IPS DF 6.9 (cell line): ENCODE measurements around the gene COMT.
"Not testable (repeated sequence)": the region's sequence is repeated elsewhere in the genome, so short reads cannot be mapped to it uniquely, and the experiment has no call there.

ENCODE experiments used
- DNase-seq: peaks from one replicate; pipeline ENCODE4 v3.0.0-alpha.2; 2013; ENCODE audit warnings: low read depth, low spot score
- H3K27ac ChIP-seq: one replicate; pipeline ENCODE4 v1.5.1; 2013; ENCODE audit warnings: low read length, control low read depth
- H3K27me3 ChIP-seq: 2 replicates; pipeline ENCODE4 v1.6.1; 2013; ENCODE audit warnings: mild to moderate bottlenecking, low read length; ENCODE audit not compliant: control insufficient read depth, insufficient read depth
- H3K36me3 ChIP-seq: 2 replicates; pipeline ENCODE4 v1.6.1; 2013; ENCODE audit warnings: low read length; ENCODE audit not compliant: control insufficient read depth, insufficient read depth
- H3K4me1 ChIP-seq: 2 replicates; pipeline ENCODE4 v1.6.1; 2013; ENCODE audit warnings: low read length; ENCODE audit not compliant: control insufficient read depth, insufficient read depth
- H3K4me3 ChIP-seq: 2 replicates; pipeline ENCODE4 v1.5.1; 2013; ENCODE audit warnings: mild to moderate bottlenecking, low read length
- H3K9me3 ChIP-seq: 2 replicates; pipeline ENCODE4 v1.6.1; 2013; ENCODE audit warnings: low read length, inconsistent platforms; ENCODE audit not compliant: control insufficient read depth, insufficient read depth
- WGBS: extraction: QIAGEN DNeasy Blood & Tissue Kit; methylation state at CpG from one replicate; pipeline ENCODE4 v1.1.7; 2013; ENCODE audit warnings: mixed read lengths, missing lambda C conversion rate; ENCODE audit not compliant: insufficient read length, insufficient coverage; 5-methylcytosine and 5-hydroxymethylcytosine counted together

Gene COMT

GRCh38 chr22:19916941-19917340 lies 24.6 kb upstream of the COMT start:
- H3K27me3 ChIP-seq, result no peaks in the 10 kb centered on the region
- no peak for DNase-seq
- H3K36me3 ChIP-seq, result no peaks in the 10 kb centered on the region
- H3K4me1 ChIP-seq, result no peaks in the 10 kb centered on the region
- no peak overlapping the region for H3K27ac ChIP-seq
- no peaks in the 10 kb centered on the region for H3K9me3 ChIP-seq
- no peak overlapping the region for H3K4me3 ChIP-seq
- WGBS, result no CpG with 5 or more reads among the region's 7 CpGs

DNA sequence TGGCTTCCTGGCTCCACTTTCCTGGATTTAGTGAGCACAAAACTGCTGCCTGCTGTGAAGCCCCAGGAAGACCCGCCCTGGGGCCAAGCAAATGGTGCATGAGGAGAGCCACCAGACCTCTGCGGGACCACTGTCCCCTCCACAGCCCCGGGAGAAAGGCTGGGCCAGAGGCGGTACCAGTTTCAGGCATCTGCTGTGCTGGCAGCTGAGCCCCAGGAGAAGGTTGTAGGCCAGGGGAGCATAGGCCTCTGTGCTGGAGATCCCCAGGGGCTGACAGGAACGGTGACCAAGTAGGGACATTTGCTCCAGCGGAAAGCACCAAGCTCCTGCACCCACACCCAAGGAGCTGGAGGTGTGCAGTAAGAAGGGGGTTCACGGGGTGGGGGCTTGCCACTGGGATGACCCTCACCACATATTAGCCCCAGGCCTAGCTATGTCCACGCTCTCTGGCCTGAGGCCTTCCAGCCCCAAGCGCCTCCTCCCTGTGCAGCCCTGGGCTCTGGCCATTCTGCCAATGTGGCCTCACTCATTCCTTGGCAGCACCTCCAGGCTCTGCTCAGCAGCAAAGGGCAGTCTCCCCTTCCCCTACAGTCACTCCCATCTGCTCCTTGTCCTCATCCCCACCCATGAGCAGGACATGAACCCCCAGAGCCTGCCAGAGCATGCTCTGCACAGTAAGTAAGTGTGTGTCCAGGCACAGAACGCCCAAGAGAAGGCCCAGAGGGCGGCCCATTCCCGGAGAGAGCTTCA lies 24.0 kb upstream of the COMT start:
- Histone ChIP-seq H3K36me3 (no peaks in the 10 kb centered on the region), H3K27me3 (no peaks in the 10 kb centered on the region), H3K27ac (no peak overlapping the region), H3K4me3 (no peak overlapping the region), H3K4me1 (no peaks in the 10 kb centered on the region), H3K9me3 (no peaks in the 10 kb centered on the region)
- no CpG with 5 or more reads among the region's 12 CpGs for WGBS
- DNase-seq, result no peak

DNA sequence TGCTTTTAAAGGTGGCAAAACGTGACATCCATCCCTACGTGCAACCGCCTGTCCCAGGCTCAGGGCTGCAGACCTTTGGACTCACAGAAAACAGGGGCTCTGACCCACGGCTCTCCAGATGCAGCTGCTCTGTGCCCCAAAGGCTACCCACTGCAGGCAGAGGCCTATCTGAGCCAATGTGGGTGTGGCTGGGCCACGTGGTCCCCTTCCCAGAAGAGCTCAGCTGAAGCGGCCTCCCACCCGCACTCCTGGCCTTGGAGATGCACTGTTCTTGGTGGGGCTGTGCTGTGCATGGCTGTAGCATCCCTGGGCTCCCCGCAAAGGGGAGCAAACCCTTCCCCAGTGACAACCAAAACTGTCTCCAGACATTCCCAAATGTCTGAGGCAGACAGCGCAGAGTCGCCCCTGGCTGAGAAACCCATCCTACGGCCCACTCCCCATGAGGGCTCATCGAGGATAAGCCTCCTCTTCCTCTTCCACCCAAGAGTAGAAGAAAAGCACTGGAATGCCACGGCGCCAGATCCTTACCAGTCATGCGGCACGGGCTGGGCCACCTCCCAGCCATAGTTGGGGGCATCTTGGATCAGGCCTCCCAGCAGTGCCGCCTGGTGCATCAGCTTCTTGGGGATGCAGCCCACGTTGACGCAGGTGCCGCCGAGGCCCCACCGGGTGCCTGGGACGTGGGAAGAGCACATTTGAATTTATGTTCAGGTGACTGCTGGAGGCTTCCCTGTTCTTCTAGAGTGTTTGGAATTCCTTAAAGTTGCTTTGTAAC lies 23.1 kb upstream of the COMT start:
- no peak overlapping the region for H3K27ac ChIP-seq
- H3K4me1 ChIP-seq, result no peaks in the 10 kb centered on the region
- no peaks in the 10 kb centered on the region for H3K36me3 ChIP-seq
- no peak for DNase-seq
- no peaks in the 10 kb centered on the region for H3K9me3 ChIP-seq
- no peak overlapping the region for H3K4me3 ChIP-seq
- no peaks in the 10 kb centered on the region for H3K27me3 ChIP-seq
- no CpG with 5 or more reads among the region's 23 CpGs for WGBS

GRCh38 chr22:19919701-19920363 lies 21.7 kb upstream of the COMT start:
- Histone ChIP-seq H3K4me1 (no peaks in the 10 kb centered on the region), H3K4me3 (no peak overlapping the region), H3K9me3 (no peaks in the 10 kb centered on the region), H3K27me3 (no peaks in the 10 kb centered on the region), H3K36me3 (no peaks in the 10 kb centered on the region), H3K27ac (no peak overlapping the region)
- WGBS, result no CpG with 5 or more reads among the region's 13 CpGs
- no peak for DNase-seq

DNA sequence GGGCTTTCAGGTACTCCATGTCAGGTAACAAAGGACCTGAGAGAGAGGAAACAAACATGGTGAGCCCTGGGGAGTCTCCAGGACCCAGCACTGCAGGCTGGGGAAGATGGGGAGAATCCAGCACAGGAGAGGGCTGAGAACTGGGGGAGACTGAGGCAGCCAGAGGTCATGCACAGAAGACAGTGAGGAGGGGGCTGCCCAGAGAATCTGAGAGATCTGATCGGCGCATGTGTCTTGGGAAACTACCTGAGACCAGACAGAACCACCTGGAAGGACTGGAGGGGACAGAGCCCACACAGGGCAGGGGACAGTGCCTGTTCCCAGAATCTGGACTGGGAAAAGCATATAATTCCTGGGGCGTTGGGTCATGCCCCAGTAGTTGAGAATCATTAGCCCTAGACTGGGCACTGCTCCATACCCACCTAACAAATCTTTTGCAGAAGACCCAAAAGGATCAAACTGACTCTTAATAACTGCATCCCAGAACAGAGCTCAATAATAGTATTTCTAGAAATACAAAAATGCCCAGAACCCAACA lies 20.0 kb upstream of the COMT start:
- no peaks in the 10 kb centered on the region for H3K27me3 ChIP-seq
- no peaks in the 10 kb centered on the region for H3K4me1 ChIP-seq
- WGBS, result no CpG with 5 or more reads among the region's 3 CpGs
- no peaks in the 10 kb centered on the region for H3K9me3 ChIP-seq
- H3K27ac ChIP-seq, result no peak overlapping the region
- no peak for DNase-seq
- H3K4me3 ChIP-seq, result no peak overlapping the region
- H3K36me3 ChIP-seq, result no peaks in the 10 kb centered on the region

- H3K27ac ChIP-seq, result no peak overlapping the region
- no peak overlapping the region for H3K4me3 ChIP-seq
- WGBS, result no CpG with 5 or more reads among the region's 12 CpGs
- H3K9me3 ChIP-seq, result no peaks in the 10 kb centered on the region
- no peaks in the 10 kb centered on the region for H3K36me3 ChIP-seq
- H3K4me1 ChIP-seq, result no peaks in the 10 kb centered on the region
- no peaks in the 10 kb centered on the region for H3K27me3 ChIP-seq
- no peak for DNase-seq
These were observed 17.6 kb upstream of the COMT start for GRCh38 chr22:19923914-19924513.

DNA sequence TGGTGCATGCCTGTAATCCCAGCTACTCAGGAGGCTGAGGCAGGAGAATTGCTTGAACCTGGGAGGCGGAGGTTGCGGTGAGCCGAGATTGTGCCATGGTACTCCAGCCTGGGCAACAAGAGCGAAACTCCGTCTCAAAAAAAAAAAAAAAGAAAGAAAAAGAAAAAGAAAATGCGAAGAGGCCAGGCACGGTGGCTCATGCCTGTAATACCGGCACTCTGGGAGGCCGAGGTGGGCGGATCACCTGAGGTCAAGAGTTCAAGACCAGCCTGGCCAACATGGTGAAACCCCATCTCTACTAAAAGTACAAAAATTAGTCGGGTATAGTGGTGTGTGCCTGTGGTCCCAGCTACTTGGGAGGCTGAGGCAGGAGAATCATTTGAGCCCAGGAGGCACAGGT lies 15.5 kb upstream of the COMT start:
- H3K4me3 ChIP-seq, H3K4me1 ChIP-seq, H3K9me3 ChIP-seq, H3K27ac ChIP-seq, H3K27me3 ChIP-seq, H3K36me3 ChIP-seq, DNase-seq: not testable (repeated sequence)
- WGBS, result no CpG with 5 or more reads among the region's 11 CpGs

GRCh38 chr22:19927696-19928095 lies 13.9 kb upstream of the COMT start:
- H3K27me3 ChIP-seq, result no peaks in the 10 kb centered on the region
- no peaks in the 10 kb centered on the region for H3K4me1 ChIP-seq
- no peaks in the 10 kb centered on the region for H3K36me3 ChIP-seq
- no peak for DNase-seq
- H3K9me3 ChIP-seq, result no peaks in the 10 kb centered on the region
- WGBS, result no CpG with 5 or more reads among the region's 7 CpGs
- H3K27ac ChIP-seq, result no peak overlapping the region
- no peak overlapping the region for H3K4me3 ChIP-seq

GRCh38 chr22:19928207-19928606 lies 13.4 kb upstream of the COMT start:
- DNase-seq, result no peak
- Histone ChIP-seq H3K27me3 (no peaks in the 10 kb centered on the region), H3K9me3 (no peaks in the 10 kb centered on the region), H3K27ac (no peak overlapping the region), H3K4me1 (no peaks in the 10 kb centered on the region), H3K4me3 (no peak overlapping the region), H3K36me3 (no peaks in the 10 kb centered on the region)
- 100% methylated on average over 1 of the region's 11 CpGs for WGBS
